HT1080 (cell line): ENCODE measurements around the gene KRTAP9-4. TPM values are rescaled to one million over a fixed set of nuclear protein-coding genes. Genes with fewer than 3 reads are reported as not detected.
"Not testable (repeated sequence)": the region's sequence is repeated elsewhere in the genome, so short reads cannot be mapped to it uniquely, and the experiment has no call there.

Experiments used
- DNase-seq: peaks from one replicate; pipeline ENCODE4 v3.0.0-alpha.2; 2015; ENCODE audit warnings: low read depth
- polyA plus RNA-seq, 2 experiments: library from polyadenylated mRNA; depleted of rRNA; stranded (reverse); fragments of >200 nt; gene quantifications; 2 replicates each; pipeline ENCODE4 v1.2.3, GENCODE V29; 2015
- total RNA-seq: library from RNA; depleted of rRNA; stranded (reverse); fragments of >200 nt; shearing (Covaris generic); gene quantifications from 2 replicates; pipeline ENCODE4 v1.2.3, GENCODE V29; 2014; rRNA removed

The KRTAP9-4 gene, protein sequence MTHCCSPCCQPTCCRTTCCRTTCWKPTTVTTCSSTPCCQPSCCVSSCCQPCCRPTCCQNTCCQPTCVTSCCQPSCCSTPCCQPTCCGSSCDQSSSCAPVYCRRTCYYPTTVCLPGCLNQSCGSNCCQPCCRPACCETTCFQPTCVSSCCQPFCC
- total RNA-seq, result not detected in 2 replicates
- not detected in 2 replicates for polyA plus RNA-seq (2015; cell fraction: cytosol; rRNA removed)
- polyA plus RNA-seq (2015; cell fraction: nucleus; rRNA removed), result not detected in 2 replicates

DNA sequence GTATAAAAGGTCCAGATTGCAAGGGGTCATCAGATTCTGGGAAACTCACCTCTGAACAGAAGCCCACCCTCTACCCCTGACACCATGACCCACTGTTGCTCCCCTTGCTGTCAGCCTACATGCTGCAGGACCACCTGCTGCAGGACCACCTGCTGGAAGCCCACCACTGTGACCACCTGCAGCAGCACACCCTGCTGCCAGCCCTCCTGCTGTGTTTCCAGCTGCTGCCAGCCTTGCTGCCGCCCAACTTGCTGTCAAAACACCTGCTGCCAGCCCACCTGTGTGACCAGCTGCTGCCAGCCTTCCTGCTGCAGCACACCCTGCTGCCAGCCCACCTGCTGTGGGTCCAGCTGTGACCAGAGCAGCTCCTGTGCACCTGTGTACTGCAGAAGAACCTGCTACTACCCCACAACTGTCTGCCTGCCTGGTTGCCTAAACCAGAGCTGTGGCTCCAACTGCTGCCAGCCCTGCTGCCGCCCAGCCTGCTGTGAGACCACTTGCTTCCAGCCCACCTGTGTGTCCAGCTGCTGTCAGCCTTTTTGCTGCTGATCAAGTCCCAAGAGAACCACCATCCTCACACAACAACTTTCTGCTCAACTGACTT lies at the start of gene KRTAP9-4:
KRTAP9-4 (plus strand) TSS at position 51 of the 604 bp plus-strand sequence; CDS start at position 85, 34 bp downstream.
- DNase-seq, result not testable (repeated sequence)

DNA sequence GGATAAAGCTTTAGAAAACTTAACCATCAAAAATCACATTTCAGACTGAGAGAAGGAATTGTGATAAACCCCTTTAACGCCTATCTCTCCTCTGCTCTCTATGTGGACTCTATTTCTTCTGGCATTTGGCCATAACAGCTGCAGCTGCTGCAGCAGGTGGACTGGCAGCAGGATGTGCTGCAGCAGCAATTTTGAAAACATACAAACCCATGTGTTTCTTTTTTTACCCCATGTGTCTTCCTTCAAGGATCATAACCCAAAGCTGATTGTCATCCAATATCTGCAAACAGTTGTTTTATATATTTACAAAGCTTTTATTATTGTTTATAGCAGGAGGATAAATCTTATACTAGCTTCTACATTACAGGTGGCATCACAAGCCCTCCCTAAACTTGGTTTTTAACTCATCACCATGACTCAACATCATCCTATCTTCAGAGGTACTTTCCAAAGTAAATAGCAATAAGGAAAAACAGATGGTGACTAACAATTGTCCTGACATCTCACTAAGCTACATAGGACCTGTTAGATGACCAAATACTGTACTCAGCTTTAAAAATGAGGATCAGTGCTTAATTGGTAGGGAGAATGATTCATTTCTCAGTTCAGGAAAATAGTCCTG lies 37.5 kb upstream of the KRTAP9-4 start:
- DNase-seq, result peak; percentile 39

DNA sequence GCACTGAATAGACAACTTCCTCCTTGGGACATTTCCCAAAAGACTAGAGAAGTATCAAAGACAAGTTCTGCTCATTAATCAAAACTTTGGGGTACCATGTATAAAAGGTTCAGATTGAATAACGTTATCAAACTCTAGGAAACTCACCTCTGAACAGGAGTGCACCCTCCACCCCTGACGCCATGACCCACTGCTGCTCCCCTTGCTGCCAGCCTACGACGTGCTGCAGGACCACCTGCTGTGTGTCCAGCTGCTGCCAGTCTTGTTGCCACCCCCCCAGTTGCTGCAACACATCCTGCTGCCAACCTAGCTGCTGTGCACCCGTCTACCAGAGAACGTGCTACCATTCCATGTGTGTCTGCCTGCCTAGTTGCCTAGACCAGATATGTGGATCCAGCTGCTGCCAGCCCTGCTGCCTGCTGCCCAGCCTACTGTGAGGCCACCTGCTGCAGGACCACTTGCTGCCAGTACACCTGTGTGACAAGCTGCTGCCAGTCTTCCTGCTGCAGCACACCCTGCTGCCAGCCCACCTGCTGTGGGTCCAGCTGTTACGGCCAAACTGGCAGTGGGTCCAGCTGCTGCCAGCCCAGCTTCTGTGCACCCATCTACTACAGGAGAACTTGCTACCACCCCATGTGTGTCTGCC lies 36.8 kb upstream of the KRTAP9-4 start:
- no peak for DNase-seq

DNA sequence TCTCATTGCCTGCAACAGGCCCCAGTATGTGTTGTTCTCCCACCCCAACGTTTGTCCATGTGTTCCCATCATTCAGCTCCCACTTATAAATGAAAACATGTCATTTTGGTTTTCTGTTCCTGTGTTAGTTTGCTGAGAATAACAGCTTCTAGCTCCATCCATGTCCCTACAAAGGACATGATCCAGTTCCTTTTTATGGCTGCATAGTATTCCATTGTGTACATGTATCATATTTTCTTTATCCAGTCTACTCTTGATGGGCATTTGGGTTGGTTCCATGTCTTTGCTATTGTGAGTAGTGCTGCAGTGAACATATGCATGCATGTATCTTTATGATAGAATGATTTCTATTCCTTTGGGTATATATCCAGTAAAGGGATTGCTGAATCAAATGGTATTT lies 33.8 kb upstream of the KRTAP9-4 start:
- DNase-seq, result no peak

DNA sequence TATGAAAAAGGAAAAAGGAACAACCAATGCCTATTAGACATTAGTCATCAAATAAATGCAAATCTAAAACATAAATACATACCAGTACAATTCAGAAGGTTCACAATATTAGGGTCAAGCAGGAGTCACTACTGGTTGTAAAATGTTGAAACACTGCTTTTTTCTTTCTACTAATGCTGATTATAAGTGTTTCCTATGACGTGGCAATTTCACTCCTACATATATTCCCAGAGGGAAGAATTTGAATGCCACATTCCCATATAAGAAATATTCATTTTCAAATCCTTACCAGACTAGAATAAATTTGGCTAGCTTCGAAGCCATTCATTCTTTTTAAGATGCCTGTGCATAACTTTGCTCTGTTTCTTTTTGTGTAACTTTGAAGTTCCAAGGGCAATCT lies 25.7 kb upstream of the KRTAP9-4 start:
- no peak for DNase-seq

DNA sequence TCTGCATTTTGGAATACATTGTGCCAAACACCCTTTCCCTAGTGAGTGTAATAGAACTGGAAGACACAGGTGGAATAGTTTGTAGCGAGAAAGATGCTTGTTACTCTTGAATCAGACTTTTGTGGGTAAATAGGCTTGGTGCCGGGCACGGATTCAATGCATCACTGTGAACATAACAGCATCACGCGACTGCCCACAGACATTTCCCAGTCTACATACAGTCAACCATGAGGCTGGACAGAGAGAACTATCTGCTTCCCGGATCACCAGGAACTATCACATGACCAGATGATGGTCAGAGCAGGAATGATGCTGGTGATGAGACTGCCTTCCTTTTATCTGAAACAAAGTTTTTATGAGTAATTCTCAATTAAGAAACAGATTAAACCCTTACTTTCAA lies 23.4 kb upstream of the KRTAP9-4 start:
- DNase-seq, result no peak

DNA sequence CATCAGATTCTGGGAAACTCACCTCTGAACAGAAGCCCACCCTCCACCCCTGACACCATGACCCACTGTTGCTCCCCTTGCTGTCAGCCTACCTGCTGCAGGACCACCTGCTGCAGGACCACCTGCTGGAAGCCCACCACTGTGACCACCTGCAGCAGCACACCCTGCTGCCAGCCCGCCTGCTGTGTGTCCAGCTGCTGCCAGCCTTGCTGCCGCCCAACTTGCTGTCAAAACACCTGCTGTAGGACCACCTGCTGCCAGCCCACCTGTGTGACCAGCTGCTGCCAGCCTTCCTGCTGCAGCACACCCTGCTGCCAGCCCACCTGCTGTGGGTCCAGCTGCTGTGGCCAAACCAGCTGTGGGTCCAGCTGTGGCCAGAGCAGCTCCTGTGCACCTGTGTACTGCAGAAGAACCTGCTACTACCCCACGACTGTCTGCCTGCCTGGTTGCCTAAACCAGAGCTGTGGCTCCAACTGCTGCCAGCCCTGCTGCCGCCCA lies 22.8 kb upstream of the KRTAP9-4 start, which contains the start of gene KRTAP9-2:
KRTAP9-2 (plus strand) TSS at position 51 of the 498 bp plus-strand sequence; CDS start at position 58, 7 bp downstream.
- not testable (repeated sequence) for DNase-seq

DNA sequence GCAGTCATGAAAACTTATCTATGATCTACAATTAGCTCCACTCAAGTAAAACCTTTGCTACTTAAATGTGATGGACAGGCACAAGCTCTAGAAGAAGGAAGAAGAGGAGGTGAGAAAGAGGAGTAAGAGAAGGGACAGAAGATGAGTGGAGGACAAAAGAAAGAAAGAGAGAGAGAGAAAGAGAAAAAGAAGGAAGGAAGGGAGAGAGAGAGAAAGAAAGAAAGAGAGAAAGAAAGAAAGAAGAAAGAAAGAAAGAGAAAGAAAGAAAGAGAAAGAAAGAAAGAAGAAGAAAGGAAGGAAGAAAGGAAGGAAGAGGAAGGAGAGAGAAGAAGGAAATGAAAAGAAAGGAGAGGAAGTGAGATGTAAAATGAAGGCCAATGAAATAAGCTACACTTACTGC lies 19.4 kb upstream of the KRTAP9-4 start:
- no peak for DNase-seq

DNA sequence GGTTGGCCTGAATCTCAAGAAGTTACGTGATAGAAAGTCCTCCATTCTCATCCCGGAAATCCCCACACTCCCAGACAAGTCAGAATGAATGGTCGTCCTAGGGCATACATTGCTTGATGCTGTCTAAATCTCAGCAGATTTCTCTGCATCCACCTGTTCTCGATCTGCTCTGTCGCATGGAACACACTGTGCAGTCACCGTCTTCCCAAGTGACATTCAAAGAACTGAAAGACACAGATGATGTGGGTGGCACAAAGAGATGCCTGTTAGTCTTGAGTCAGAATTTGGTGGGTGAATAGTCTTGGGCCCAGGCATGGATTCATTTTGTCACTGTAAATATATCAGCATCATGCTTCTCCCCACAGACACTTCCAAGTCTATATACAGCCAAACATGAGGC lies 17.8 kb upstream of the KRTAP9-4 start:
- DNase-seq, result no peak

DNA sequence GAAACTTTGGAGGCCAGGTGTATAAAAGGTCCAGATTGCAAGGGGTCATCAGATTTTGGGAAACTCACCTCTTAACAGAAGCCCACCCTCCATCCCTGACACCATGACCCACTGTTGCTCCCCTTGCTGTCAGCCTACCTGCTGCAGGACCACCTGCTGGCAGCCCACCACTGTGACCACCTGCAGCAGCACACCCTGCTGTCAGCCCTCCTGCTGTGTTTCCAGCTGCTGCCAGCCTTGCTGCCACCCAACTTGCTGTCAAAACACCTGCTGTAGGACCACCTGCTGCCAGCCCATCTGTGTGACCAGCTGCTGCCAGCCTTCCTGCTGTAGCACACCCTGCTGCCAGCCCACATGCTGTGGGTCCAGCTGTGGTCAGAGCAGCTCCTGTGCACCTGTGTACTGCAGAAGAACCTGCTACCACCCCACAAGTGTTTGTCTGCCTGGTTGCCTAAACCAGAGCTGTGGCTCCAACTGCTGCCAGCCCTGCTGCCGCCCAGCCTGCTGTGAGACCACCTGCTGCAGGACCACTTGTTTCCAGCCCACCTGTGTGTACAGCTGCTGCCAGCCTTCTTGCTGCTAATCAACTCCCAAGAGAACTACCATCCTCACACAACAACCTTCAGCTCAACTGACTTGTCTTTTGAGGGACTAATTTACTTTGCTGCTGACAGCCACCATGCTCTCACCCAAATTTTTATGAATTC lies 16.9 kb upstream of the KRTAP9-4 start, which contains the start of gene KRTAP9-3:
KRTAP9-3 (plus strand) TSS at position 51 of the 707 bp plus-strand sequence; CDS start at position 104, 53 bp downstream.
- DNase-seq, result not testable (repeated sequence)

DNA sequence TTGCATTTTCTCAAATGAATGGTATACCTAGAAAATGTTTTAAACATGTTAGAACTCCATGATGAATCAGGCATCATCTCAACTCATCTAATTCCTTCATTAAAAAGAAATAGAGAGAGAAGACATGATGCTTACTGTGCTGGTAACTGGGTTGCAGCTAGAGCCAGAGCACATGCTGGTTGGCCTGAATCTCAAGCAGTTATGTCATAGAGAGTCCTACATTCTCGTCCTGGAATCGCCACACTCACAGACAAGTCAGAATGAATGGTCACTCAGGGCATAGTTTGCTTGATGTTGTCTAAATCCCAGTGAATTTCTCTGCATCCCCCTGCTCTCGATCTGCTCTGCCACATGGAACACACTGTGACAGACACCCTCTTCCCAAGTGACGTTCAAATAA lies 12.4 kb upstream of the KRTAP9-4 start:
- DNase-seq, result not testable (repeated sequence)

DNA sequence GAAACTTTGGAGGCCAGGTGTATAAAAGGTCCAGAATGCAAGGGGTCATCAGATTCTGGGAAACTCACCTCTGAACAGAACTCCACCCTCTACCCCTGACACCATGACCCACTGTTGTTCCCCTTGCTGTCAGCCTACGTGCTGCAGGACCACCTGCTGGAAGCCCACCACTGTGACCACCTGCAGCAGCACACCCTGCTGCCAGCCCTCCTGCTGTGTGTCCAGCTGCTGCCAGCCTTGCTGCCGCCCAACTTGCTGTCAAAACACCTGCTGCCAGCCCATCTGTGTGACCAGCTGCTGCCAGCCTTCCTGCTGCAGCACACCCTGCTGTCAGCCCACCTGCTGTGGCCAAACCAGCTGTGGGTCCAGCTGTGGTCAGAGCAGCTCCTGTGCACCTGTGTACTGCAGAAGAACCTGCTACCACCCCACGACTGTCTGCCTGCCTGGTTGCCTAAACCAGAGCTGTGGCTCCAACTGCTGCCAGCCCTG lies 11.5 kb upstream of the KRTAP9-4 start, which contains the start of gene KRTAP9-8:
KRTAP9-8 (plus strand) TSS at position 51 of the 489 bp plus-strand sequence; CDS start at position 104, 53 bp downstream.
- DNase-seq, result not testable (repeated sequence)

DNA sequence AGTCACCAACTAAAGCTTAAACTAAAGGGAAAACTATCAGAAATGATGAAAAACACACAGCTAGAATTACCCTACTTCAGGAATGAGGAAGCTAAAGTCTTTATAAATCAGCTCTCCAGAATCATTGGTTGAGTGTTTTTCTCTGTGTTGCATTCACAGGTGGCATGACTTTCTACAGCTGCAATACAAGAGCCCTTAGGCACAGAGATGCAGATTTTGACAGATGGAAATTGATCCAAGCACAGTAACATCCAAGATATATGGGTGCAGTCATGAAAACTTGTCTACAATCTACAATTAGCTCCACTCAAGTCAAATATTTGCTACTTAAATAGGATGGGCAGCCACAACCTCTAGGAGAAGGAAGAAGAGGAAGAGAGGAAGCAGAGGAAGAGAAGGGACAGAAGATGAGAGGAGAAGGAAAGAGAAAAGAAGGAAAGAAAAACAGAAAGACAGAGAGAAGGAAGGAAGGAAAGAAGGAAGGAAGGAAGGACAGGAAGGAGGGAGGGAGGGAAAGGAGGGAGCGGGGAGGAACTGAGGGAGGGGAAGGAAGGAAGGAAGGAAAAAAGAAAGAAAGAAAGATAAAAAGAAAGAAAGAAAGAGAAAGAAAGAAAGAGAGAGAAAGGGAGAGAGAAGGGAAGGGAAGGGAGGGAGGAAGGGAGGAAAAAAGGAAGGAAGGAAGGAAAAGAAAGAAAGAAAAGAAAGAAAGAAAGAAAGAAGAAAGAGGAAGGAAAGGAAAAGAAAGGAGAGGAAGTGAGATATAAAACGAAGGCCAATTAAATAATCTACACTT lies 2.3 kb upstream of the KRTAP9-4 start:
- not testable (repeated sequence) for DNase-seq

DNA sequence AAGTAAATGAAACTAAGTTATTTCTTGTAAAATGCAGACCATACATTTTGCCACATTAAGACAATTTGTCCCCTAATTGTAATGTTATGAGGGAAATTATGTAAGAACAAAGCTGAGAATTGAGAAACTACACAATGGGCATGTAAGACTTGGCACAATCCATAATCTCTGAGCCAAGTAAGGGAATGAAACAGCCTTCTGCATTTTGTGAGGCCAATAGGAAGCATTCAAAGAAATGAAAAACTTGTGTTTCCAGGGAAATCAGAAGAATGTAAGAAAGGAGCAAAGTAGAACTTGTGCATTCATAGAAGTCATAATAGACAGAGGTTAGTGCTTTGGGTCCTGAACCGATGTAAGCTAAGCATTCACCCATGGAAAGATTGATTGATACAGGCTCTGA lies 1.8 kb downstream of the KRTAP9-4 start:
- no peak for DNase-seq

DNA sequence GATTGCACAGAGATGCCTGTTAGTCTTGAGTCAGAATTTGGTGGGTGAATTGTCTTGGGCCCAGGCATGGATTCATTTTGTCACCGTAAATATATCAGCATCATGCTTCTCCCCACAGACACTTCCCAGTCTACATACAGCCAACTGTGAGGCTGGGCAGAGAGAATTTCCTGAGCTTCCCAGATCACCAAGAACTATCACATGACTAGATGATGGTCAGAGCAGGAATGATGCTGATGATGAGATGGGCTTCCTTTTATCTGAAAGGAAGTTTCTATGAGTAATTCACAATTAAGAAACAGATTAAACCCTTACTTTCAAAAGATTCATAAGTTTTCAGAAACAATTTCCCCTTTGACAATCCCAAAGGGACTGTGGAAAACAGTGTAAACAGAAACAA lies 5.4 kb downstream of the KRTAP9-4 start:
- DNase-seq, result no peak

DNA sequence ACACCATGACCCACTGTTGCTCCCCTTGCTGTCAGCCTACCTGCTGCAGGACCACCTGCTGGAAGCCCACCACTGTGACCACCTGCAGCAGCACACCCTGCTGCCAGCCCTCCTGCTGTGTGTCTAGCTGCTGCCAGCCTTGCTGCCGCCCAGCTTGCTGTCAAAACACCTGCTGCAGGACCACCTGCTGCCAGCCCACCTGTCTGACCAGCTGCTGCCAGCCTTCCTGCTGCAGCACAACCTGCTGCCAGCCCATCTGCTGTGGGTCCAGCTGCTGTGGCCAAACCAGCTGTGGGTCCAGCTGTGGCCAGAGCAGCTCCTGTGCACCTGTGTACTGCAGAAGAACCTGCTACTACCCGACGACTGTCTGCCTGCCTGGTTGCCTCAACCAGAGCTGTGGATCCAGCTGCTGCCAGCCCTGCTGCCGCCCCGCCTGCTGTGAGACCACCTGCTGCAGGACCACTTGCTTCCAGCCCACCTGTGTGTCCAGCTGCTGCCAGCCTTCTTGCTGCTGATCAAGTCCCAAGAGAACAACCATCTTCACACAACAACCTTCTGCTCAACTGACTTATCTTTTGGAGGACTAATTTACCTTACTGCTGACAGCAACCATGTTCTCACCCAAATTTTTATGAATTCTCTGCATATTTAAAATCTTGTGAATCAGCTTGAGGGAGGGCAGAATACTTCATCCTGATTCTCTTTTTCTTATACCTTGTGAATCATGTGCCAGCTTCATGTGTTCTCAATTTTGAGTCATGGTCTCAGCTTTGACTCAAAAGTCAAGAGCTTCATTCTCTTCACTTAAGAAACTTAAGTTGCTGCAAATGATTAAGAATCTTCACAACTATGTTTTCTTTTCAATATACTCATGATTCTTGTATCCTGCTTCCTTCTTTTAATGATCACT lies 6.1 kb downstream of the KRTAP9-4 start, which contains the start of gene KRTAP9-9:
KRTAP9-9 (plus strand) TSS at position 4 of the 910 bp plus-strand sequence.
- DNase-seq, result not testable (repeated sequence)

DNA sequence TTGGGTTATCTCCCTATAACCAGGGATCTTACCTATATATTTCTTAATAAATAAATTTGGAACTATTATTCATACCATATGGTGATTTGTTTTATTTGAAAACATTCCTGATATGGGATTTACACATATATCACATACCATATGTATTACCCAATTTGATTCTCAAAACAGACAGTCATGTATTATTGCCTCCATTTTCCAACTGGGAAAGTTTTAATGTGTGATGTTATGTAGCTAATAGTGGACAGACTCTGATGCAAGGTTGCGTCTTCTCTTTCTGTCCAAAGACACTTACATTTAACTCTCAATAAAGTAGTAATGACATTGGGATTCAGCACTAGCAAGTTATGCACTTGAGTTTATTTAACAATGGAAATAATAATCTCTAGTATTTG lies 6.8 kb downstream of the KRTAP9-4 start:
- DNase-seq, result no peak

DNA sequence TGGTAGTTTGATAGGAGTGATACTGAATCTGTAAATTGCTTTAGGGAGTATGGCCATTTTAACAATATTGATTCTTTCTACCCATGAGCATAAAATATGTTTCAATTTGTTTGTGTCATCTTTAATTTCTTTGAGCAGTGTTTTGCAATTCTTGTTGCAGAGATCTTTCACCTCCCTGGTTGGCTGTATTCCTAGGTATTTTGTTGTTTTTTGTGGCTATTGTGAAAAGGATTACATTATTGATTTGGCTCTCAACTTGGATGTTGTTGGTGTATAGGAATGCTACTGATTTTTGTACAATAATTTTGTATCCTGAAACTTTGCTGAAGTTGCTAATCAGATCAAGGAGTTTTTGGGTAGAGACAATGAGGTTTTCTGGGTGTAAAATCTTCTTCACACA lies 8.9 kb downstream of the KRTAP9-4 start:
- no peak for DNase-seq

DNA sequence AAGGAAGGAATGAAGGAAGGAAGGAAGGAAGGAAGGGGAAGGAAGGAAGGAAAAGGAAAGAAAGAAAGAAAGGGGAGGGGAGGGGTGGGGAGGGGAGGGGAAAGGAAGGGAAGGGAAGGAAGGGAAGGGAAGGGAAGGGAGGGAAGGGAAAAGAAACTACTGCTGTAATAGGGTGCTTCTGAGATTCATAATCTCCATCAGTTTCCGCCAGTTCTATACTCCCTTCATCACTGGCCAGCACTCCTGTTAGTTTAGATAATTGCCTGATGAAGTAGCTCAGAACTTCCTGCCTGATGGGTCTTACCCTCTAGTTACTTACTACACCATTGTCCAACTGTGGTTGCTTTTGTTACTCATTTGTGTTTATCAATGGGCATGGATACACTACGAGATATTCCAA lies 13.7 kb downstream of the KRTAP9-4 start:
- no peak for DNase-seq
